ENCODE results near the gene TCF4. TPM values are rescaled to one million over a fixed set of nuclear protein-coding genes. Genes with fewer than 3 reads are reported as not detected.

The TCF4 gene
- total and polyA plus RNA-seq, 2 donors (not counting 3 experiments of a cell fraction or from before 2014, with no cell fraction given), result 183 to 390 TPM

DNA sequence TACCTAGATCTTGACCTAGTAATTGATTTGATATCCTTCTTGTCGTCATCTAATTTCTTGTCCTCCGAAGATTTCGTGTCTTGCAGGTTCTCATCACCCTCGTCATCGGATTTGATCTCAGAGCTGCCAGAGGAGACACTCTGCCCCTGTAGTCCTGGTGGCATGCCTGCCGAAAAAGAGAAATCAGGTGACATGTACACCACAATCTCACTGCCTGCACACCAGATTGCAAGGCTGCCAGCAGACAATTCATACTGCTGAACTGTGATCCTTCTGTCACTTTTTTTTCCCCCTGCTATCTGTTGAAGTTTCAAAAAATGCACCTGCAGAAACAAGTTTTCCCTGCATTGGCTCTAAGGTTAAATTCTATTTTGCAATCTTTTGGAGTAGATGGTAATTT, 355.5 kb downstream of the TCF4 start:
- intact Hi-C loops (cut with micrococcal nuclease), result loop anchor here (5.0 to 10.0 kb wide), 3 partner anchors 155 to 632 kb away; no protein-coding TSS in a partner anchor
- no peak overlapping the region for H3K27ac ChIP-seq (ENCODE audit: insufficient read depth, low read depth, low read length)
- H3K9ac ChIP-seq (replicated peaks; ENCODE audit: extremely low read depth, insufficient read depth, low read length), result no peak overlapping the region
- peaks cover 22% of the 10 kb centered on the region for H3K4me1 ChIP-seq (ENCODE audit: control insufficient read depth, extremely low read depth, insufficient read depth, low read length)
- H3K9me1 ChIP-seq (replicated peaks; ENCODE audit: control insufficient read depth, extremely low read depth, insufficient read depth, low read length), result no peaks in the 10 kb centered on the region
- ChIA-PET POLR2A (no interaction called here), CTCF (interaction anchor here (3.5 to 3.6 kb wide), 2 partner anchors 12 to 549 kb away, joined by 54 to 55 read pairs; no protein-coding TSS in a partner anchor)
- H3K9me3 ChIP-seq (replicated peaks; ENCODE audit: control insufficient read depth, insufficient read depth, low read length), result no peaks in the 10 kb centered on the region
- H4K20me1 ChIP-seq (replicated peaks; ENCODE audit: control insufficient read depth, extremely low read depth, insufficient read depth, low read length), result peaks cover 2% of the 10 kb centered on the region
- H2AFZ ChIP-seq (ENCODE audit: low read depth, low read length), result no peak overlapping the region
- dilution Hi-C loops (cut with MboI; ENCODE audit: extremely low pct_ligation_motif_present, low sequenced_read_pairs), result no loop called here
- H3K4me3 ChIP-seq (replicated peaks in 1 of 3; ENCODE audit: insufficient read depth in 1 of 3, low read depth in 1 of 3, low read length in 3 of 3), result no peak overlapping the region
- H3K36me3 ChIP-seq (ENCODE audit: control insufficient read depth in 2 of 2, extremely low read depth in 1 of 2, insufficient read depth in 2 of 2, low read length in 2 of 2), result peaks cover 28 to 36% of the 10 kb centered on the region in 2 experiments
- TF ChIP-seq GATA2 (IDR thresholded peaks at IDR 0.05; ENCODE audit: insufficient read depth, insufficient read length, low read depth, low read length) (no peak), EZH2 (IDR thresholded peaks at IDR 0.05; ENCODE audit: borderline replicate concordance, low read depth, low read length, severe bottlenecking) (no peak)
- no peak overlapping the region for H3K4me2 ChIP-seq (ENCODE audit: insufficient read depth, low read length)
- FAIRE-seq, result no peak
- no TSS peak for BruUV-seq (replicated peaks)
- no peaks in the 10 kb centered on the region for H3K79me2 ChIP-seq (ENCODE audit: control insufficient read depth, insufficient read depth, low read length)
- no peak for DNase-seq (ENCODE audit: low read depth, low spot score)
- no peaks in the 10 kb centered on the region for H3K27me3 ChIP-seq (ENCODE audit: control insufficient read depth in 2 of 2, insufficient read depth in 2 of 2, low read length in 2 of 2)

DNA sequence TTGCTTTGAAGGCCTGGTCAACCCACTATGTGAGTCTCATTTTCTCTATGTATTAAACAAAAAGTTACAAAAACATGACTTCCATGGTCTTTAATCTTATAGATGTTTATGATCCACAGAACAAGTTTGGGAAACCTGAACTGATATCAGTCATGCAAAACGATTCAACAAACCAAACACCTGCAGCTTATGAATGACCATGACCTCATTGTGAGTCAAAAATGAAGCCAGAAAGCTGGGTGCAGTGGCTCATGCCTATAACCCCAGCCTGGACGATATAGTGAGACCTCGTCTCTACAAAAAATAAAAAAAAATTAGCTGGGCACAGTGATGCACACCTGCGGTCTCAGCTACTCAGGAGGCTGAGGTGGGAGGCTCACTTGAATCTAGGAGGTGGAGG, 358.3 kb downstream of the TCF4 start:
- H3K27me3 ChIP-seq (ENCODE audit: control insufficient read depth in 2 of 2, insufficient read depth in 2 of 2, low read length in 2 of 2), result no peaks in the 10 kb centered on the region
- peaks cover 2% of the 10 kb centered on the region for H4K20me1 ChIP-seq (replicated peaks; ENCODE audit: control insufficient read depth, extremely low read depth, insufficient read depth, low read length)
- FAIRE-seq, result no peak
- TF ChIP-seq FOS (IDR thresholded peaks at IDR 0.05; ENCODE audit: borderline replicate concordance, insufficient read depth, low read length) (no peak), JUN (IDR thresholded peaks at IDR 0.05; ENCODE audit: borderline replicate concordance, insufficient read depth, insufficient read length, low read depth) (no peak), GATA2 (IDR thresholded peaks at IDR 0.05; ENCODE audit: insufficient read depth, insufficient read length, low read depth, low read length) (no peak), MAX (IDR thresholded peaks at IDR 0.05; ENCODE audit: insufficient read depth, insufficient read length) (no peak), MYC (IDR thresholded peaks at IDR 0.05; ENCODE audit: low read depth, low read length) (no peak), POLR2AphosphoS5 (IDR thresholded peaks at IDR 0.05; ENCODE audit: insufficient read depth, low read depth, low read length) (no peak), POLR2A (IDR thresholded peaks at IDR 0.05; ENCODE audit: low read depth, low read length) (no peak), EZH2 (IDR thresholded peaks at IDR 0.05; ENCODE audit: borderline replicate concordance, low read depth, low read length, severe bottlenecking) (no peak)
- TF ChIP-seq, protein P1, sequence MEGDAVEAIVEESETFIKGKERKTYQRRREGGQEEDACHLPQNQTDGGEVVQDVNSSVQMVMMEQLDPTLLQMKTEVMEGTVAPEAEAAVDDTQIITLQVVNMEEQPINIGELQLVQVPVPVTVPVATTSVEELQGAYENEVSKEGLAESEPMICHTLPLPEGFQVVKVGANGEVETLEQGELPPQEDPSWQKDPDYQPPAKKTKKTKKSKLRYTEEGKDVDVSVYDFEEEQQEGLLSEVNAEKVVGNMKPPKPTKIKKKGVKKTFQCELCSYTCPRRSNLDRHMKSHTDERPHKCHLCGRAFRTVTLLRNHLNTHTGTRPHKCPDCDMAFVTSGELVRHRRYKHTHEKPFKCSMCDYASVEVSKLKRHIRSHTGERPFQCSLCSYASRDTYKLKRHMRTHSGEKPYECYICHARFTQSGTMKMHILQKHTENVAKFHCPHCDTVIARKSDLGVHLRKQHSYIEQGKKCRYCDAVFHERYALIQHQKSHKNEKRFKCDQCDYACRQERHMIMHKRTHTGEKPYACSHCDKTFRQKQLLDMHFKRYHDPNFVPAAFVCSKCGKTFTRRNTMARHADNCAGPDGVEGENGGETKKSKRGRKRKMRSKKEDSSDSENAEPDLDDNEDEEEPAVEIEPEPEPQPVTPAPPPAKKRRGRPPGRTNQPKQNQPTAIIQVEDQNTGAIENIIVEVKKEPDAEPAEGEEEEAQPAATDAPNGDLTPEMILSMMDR (IDR thresholded peaks at IDR 0.05; ENCODE audit: extremely low read depth in 1 of 2, insufficient read depth in 1 of 2, low read depth in 1 of 2, low read length in 2 of 2), result no peak
- dilution Hi-C loops (cut with MboI; ENCODE audit: extremely low pct_ligation_motif_present, low sequenced_read_pairs) (no loop called here), intact Hi-C loops (cut with micrococcal nuclease) (loop anchor here (5.0 to 10.0 kb wide), 3 partner anchors 158 to 635 kb away; no protein-coding TSS in a partner anchor)
- H3K27ac ChIP-seq (ENCODE audit: insufficient read depth, low read depth, low read length), result no peak overlapping the region
- H2AFZ ChIP-seq (ENCODE audit: low read depth, low read length), result no peak overlapping the region
- DNase-seq (ENCODE audit: low read depth, low spot score), result no peak
- H3K79me2 ChIP-seq (ENCODE audit: control insufficient read depth, insufficient read depth, low read length), result no peaks in the 10 kb centered on the region
- no peak overlapping the region for H3K9ac ChIP-seq (replicated peaks; ENCODE audit: extremely low read depth, insufficient read depth, low read length)
- H3K4me3 ChIP-seq (replicated peaks in 1 of 3; ENCODE audit: insufficient read depth in 1 of 3, low read depth in 1 of 3, low read length in 3 of 3), result no peak overlapping the region
- BruUV-seq (replicated peaks), result no TSS peak
- H3K4me2 ChIP-seq (ENCODE audit: insufficient read depth, low read length), result no peak overlapping the region
- peaks cover 10% of the 10 kb centered on the region for H3K4me1 ChIP-seq (ENCODE audit: control insufficient read depth, extremely low read depth, insufficient read depth, low read length)
- no peaks in the 10 kb centered on the region for H3K9me1 ChIP-seq (replicated peaks; ENCODE audit: control insufficient read depth, extremely low read depth, insufficient read depth, low read length)
- ChIA-PET POLR2A (no interaction called here), CTCF (interaction anchor here (0.7 to 0.8 kb wide), 2 partner anchors 46 to 220 kb away, joined by 4 to 5 read pairs; no protein-coding TSS in a partner anchor)
- H3K36me3 ChIP-seq (ENCODE audit: control insufficient read depth in 2 of 2, extremely low read depth in 1 of 2, insufficient read depth in 2 of 2, low read length in 2 of 2), result peaks cover 34 to 36% of the 10 kb centered on the region in 2 experiments
- H3K9me3 ChIP-seq (replicated peaks; ENCODE audit: control insufficient read depth, insufficient read depth, low read length), result no peaks in the 10 kb centered on the region
